B cell (primary cell): Measurements from ENCODE around the gene STEAP1. TPM values are rescaled to one million over a fixed set of nuclear protein-coding genes. Genes with fewer than 3 reads are reported as not detected.
"Not testable (repeated sequence)": the region's sequence is repeated elsewhere in the genome, so short reads cannot be mapped to it uniquely, and the experiment has no call there.

Source experiments
- ATAC-seq: fragments of 200-7000 bp; cut with Tn5 transposase; one replicate; pipeline ENCODE4 v1.10.0; 2021; ENCODE audit warnings: low read depth, mild to moderate bottlenecking, moderate number of reproducible peaks, moderate library complexity
- CTCF ChIA-PET: fragments of 350-600 bp; sonication (Branson Sonifier 250); formaldehyde crosslinking; loops from one replicate; lab custom pipeline; 2021; ENCODE audit warnings: antibody characterized with exemption, inconsistent platforms; lab: Charles Lee
- POLR2A ChIA-PET: fragments of 350-600 bp; sonication (Branson Sonifier 250); formaldehyde crosslinking; loops from one replicate; lab custom pipeline; 2021; ENCODE audit warnings: antibody characterized with exemption; lab: Charles Lee
- DNase-seq: peaks from one replicate; pipeline ENCODE4 v3.0.0; 2013
- H2AFZ ChIP-seq: 2 replicates; pipeline ENCODE4 v1.6.1; 2012; ENCODE audit warnings: mild to moderate bottlenecking, low read depth, low read length; ENCODE audit not compliant: insufficient read depth, poor library complexity, severe bottlenecking
- H3K27ac ChIP-seq, 2 donors: 1 replicate in 1 of 2; 2 replicates in 1 of 2; pipeline ENCODE4 v1.5.1; 2012 to 2013; ENCODE audit warnings: low read length in 2 of 2, mild to moderate bottlenecking in 2 of 2, moderate library complexity in 1 of 2
- H3K27me3 ChIP-seq, 4 experiments: fragments of 200-600 bp in 1 of 4; sonication (generic) in 1 of 4; replicated peaks in 1 of 4; 1 replicate in 2 of 4; 2 replicates in 2 of 4; pipeline versions ENCODE4 v1.6.1 to v1.7.0; 2013 to 2016; ENCODE audit warnings: low read length in 3 of 4, mild to moderate bottlenecking in 2 of 4, mixed read lengths in 1 of 4, moderate library complexity in 1 of 4; ENCODE audit not compliant: insufficient read depth in 4 of 4, control insufficient read depth in 3 of 4; ENCODE audit errors: control extremely low read depth in 1 of 4
- H3K36me3 ChIP-seq, 2 experiments: replicated peaks in 1 of 2; 1 replicate in 1 of 2; 2 replicates in 1 of 2; pipeline versions ENCODE4 v1.6.1 to v1.7.1; 2013; ENCODE audit warnings: low read length in 1 of 2; ENCODE audit not compliant: insufficient read depth in 2 of 2, control insufficient read depth in 1 of 2; ENCODE audit errors: control extremely low read depth in 1 of 2, extremely low read depth in 1 of 2
- H3K4me1 ChIP-seq, 2 donors: fragments of 200-600 bp in 1 of 2; sonication (generic) in 1 of 2; 1 replicate in 1 of 2; 2 replicates in 1 of 2; pipeline versions ENCODE4 v1.5.1 to v1.6.1; 2013 to 2017; ENCODE audit warnings: low read length in 2 of 2; ENCODE audit not compliant: control insufficient read depth in 2 of 2, insufficient read depth in 2 of 2
- H3K4me2 ChIP-seq: replicated peaks from 2 replicates; pipeline ENCODE3; 2012; ENCODE audit warnings: mild to moderate bottlenecking, low read depth, low read length; ENCODE audit not compliant: poor library complexity, severe bottlenecking
- H3K4me3 ChIP-seq, 5 experiments: fragments of 200-600 bp in 1 of 5; sonication (generic) in 1 of 5; 1 replicate in 3 of 5; 2 replicates in 2 of 5; pipeline versions ENCODE4 v1.5.1 to v1.7.0; 2011 to 2016; ENCODE audit warnings: low read length in 4 of 5, mild to moderate bottlenecking in 4 of 5, low read depth in 2 of 5, control low read depth in 1 of 5, moderate library complexity in 1 of 5; ENCODE audit not compliant: insufficient read depth in 1 of 5; ENCODE audit errors: control extremely low read depth in 1 of 5, extremely low read depth in 1 of 5
- H3K79me2 ChIP-seq: fragments of 200-600 bp; sonication (generic); one replicate; pipeline ENCODE4 v1.6.0; 2016; ENCODE audit warnings: low read length; ENCODE audit not compliant: control insufficient read depth, insufficient read depth
- H3K9ac ChIP-seq: fragments of 200-600 bp; sonication (generic); 2 replicates; pipeline ENCODE4 v1.6.1; 2017; ENCODE audit warnings: mild to moderate bottlenecking, low read length, moderate library complexity
- H3K9me3 ChIP-seq, 3 donors: one replicate each; pipeline versions ENCODE4 v1.6.1 to v1.7.1; 2013; ENCODE audit warnings: low read length in 2 of 3; ENCODE audit not compliant: control insufficient read depth in 2 of 3, insufficient read depth in 1 of 3; ENCODE audit errors: control extremely low read depth in 1 of 3
- H4K20me1 ChIP-seq: 2 replicates; pipeline ENCODE4 v1.6.0; 2012; ENCODE audit warnings: mild to moderate bottlenecking, low read length; ENCODE audit not compliant: insufficient read depth, control insufficient read depth, poor library complexity, severe bottlenecking
- H3K27ac Mint-ChIP-seq: one replicate; pipeline ENCODE4 v1.8.0; 2021; ENCODE audit warnings: mixed read lengths
- H3K27me3 Mint-ChIP-seq: one replicate; pipeline ENCODE4 v1.8.0; 2021; ENCODE audit warnings: mixed read lengths
- H3K4me1 Mint-ChIP-seq: one replicate; pipeline ENCODE4 v1.8.0; 2021; ENCODE audit warnings: mixed read lengths
- H3K4me3 Mint-ChIP-seq: one replicate; pipeline ENCODE4 v1.8.0; 2021; ENCODE audit warnings: mixed read lengths
- H3K9me3 Mint-ChIP-seq: one replicate; pipeline ENCODE4 v1.8.0; 2022; ENCODE audit warnings: mixed read lengths; ENCODE audit not compliant: insufficient read depth
- WGBS: methylation state at CpG from one replicate; pipeline ENCODE4 v1.1.5; 2013; ENCODE audit warnings: missing lambda C conversion rate; ENCODE audit not compliant: insufficient coverage; 5-methylcytosine and 5-hydroxymethylcytosine counted together
- intact Hi-C: fragments of 100-400 bp; cut with micrococcal nuclease; formaldehyde crosslinking; loops from one replicate; pipeline ENCODE4 v1.10.0; 2022
- polyA plus RNA-seq: library from polyadenylated mRNA; depleted of rRNA; stranded (reverse); fragments of >200 nt; gene quantifications from 2 replicates; pipeline ENCODE4 v1.2.3, GENCODE V29; 2012
- total RNA-seq, 2 donors: library from RNA; stranded (reverse); fragments of 120-200 nt in 1 of 2; gene quantifications; 1 replicate in 1 of 2; 2 replicates in 1 of 2; pipeline versions ENCODE4 v1.2.3 to v1.2.4, GENCODE V29; 2013 to 2022
- TF ChIP-seq, protein P1 (sequence below): fragments of 200-600 bp; IDR thresholded peaks from one replicate; pipeline ENCODE4 v1.8.0; 2022; ENCODE audit warnings: antibody characterized with exemption, mild to moderate bottlenecking

The STEAP1 gene
- total and polyA plus RNA-seq, 2 donors (not counting 1 experiment from before 2014, with no cell fraction given): not detected

DNA sequence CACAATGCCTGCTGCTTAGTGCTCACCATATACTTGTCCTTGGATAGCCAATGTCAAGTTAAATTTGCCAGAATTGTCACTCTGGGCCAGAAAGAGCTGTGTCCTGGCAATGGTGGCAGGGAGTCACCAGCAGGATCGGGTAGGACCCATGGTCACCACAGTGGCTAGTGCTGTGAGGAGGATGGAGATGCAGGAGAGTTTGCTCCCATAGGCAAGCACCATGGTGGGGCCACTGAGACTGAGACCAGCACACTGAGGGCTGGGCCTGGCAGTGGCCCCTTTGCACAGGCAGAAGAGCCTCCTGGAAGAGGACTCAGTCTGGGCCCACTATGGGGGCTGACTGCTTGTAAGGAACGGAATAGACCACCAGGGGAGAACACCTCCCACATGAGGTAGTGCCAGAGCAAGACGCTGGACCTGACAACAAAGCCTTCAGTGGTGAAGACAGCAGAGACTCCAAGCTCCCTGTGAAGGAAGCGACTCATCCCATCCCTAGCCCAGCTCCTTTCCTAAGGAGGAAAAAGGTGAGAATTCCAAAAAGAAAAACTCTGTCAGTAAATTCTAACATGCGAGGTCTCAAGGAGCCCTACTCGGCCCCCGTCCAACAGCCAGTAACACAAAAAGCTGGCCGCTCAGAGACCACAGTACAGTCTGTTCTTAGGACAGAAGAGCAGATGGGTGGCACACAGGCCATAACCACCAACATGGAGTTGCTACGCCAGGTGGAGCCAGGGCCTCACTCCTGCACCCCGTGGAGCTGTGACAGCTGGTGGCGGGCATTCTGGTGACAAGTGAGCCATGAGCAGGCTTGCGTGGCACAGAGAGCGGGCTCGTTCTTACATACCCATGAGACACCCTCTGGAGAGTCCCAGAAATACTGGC, 6.9 kb upstream of the STEAP1 start:
- POLR2A ChIA-PET, H3K9ac ChIP-seq, H3K79me2 ChIP-seq, H3K4me1 ChIP-seq, H3K27me3 Mint-ChIP-seq, H3K4me1 Mint-ChIP-seq, H3K36me3 ChIP-seq, H4K20me1 ChIP-seq, H3K4me3 Mint-ChIP-seq, H3K27ac Mint-ChIP-seq, H3K4me2 ChIP-seq, H3K9me3 ChIP-seq, H2AFZ ChIP-seq, H3K9me3 Mint-ChIP-seq, DNase-seq, H3K27ac ChIP-seq, H3K27me3 ChIP-seq, H3K4me3 ChIP-seq, intact Hi-C loops, ATAC-seq: not testable (repeated sequence)
- CTCF ChIA-PET: interaction anchor here (1.8 kb wide), 1 partner anchor 280 kb away, joined by 8 read pairs; no protein-coding TSS in a partner anchor
- WGBS: 100% methylated on average over 5 of the region's 14 CpGs

DNA sequence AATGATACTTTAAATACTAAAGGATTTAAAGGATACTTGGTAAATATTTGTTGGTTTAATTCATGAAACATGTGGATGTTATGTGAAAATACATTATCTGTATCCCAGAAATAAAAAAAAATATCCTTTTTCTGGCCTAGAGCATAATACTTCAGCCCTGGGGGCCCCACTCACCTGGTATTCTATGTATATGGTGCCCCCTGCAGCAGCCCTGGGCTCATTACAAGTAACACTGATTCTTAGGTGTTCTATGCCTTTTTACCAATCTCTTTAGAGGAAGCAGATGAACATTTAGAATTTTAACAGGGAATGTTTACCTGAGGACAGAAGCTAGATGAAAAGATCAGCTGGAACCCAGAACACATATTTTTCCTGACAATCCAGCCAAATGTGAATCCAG, 4.8 kb upstream of the STEAP1 start:
- H3K9me3 Mint-ChIP-seq, H3K4me1 ChIP-seq, H3K9me3 ChIP-seq, H3K9ac ChIP-seq, H3K27me3 ChIP-seq, intact Hi-C loops, H3K27ac ChIP-seq, ATAC-seq, DNase-seq, H3K4me3 Mint-ChIP-seq, H3K79me2 ChIP-seq, H3K4me2 ChIP-seq, POLR2A ChIA-PET, H2AFZ ChIP-seq, H3K4me3 ChIP-seq, H3K4me1 Mint-ChIP-seq, H3K27ac Mint-ChIP-seq, H4K20me1 ChIP-seq, H3K36me3 ChIP-seq: not testable (repeated sequence)
- CTCF ChIA-PET: interaction anchor here (1.9 kb wide), 1 partner anchor 278 kb away, joined by 6 read pairs; no protein-coding TSS in a partner anchor
- TF ChIP-seq, protein P1, sequence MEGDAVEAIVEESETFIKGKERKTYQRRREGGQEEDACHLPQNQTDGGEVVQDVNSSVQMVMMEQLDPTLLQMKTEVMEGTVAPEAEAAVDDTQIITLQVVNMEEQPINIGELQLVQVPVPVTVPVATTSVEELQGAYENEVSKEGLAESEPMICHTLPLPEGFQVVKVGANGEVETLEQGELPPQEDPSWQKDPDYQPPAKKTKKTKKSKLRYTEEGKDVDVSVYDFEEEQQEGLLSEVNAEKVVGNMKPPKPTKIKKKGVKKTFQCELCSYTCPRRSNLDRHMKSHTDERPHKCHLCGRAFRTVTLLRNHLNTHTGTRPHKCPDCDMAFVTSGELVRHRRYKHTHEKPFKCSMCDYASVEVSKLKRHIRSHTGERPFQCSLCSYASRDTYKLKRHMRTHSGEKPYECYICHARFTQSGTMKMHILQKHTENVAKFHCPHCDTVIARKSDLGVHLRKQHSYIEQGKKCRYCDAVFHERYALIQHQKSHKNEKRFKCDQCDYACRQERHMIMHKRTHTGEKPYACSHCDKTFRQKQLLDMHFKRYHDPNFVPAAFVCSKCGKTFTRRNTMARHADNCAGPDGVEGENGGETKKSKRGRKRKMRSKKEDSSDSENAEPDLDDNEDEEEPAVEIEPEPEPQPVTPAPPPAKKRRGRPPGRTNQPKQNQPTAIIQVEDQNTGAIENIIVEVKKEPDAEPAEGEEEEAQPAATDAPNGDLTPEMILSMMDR: peak; percentile 32
- peaks cover 14% of the 10 kb centered on the region for H3K27me3 Mint-ChIP-seq

- H2AFZ ChIP-seq, H4K20me1 ChIP-seq, ATAC-seq, H3K79me2 ChIP-seq, POLR2A ChIA-PET, H3K27ac ChIP-seq, H3K4me2 ChIP-seq, H3K4me3 ChIP-seq, H3K4me1 ChIP-seq, H3K9ac ChIP-seq, H3K4me3 Mint-ChIP-seq, H3K9me3 Mint-ChIP-seq, H3K27ac Mint-ChIP-seq, H3K9me3 ChIP-seq, DNase-seq, H3K4me1 Mint-ChIP-seq, H3K36me3 ChIP-seq: not testable (repeated sequence)
- peaks cover 25% of the 10 kb centered on the region for H3K27me3 Mint-ChIP-seq
- peaks cover 0 to 16% (median 5%) of the 10 kb centered on the region in 4 experiments for H3K27me3 ChIP-seq
- WGBS: no CpG with 5 or more reads among the region's 3 CpGs
- intact Hi-C loops: loop anchor here (5.0 kb wide), 1 partner anchor 260 kb away; no protein-coding TSS in a partner anchor
- CTCF ChIA-PET: interaction anchor here (0.9 to 3.6 kb wide), 3 partner anchors 111 to 276 kb away, joined by 3 to 96 read pairs (median 4); no protein-coding TSS in a partner anchor
These were observed 2.4 kb upstream of the STEAP1 start for GRCh38 chr7:90151884-90152283.
